ENCODE measurements around the gene RHBDD1. TPM values are rescaled to one million over a fixed set of nuclear protein-coding genes. Genes with fewer than 3 reads are reported as not detected.

The RHBDD1 gene
- total RNA-seq, 1 donor from 2014 or later = 34.9 TPM

DNA sequence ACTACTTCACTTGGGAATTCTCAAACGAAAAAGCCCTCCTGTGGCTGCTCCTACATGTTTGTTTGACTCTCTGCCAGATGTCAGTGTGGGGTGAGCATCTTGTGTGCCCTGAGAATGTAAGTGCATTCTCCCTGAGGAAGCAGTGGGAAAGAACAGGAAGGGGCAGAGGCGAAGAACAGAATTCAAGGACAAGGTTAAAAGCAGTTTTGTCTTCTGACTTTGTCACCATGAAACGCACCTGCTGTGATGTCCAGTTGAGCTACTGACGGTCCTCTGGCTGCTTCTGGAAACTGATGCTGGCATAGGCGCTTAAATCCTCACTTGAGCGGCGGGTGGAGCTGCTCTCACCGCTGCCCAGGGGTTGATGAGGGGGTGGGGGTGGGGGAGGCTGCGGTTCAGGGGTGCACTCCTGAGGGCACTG, 41.1 kb upstream of the RHBDD1 start:
- DNase-seq (ENCODE audit: extremely low spot score, unreplicated experiment) = no peak
- peak overlapping the region; percentile 85 for H3K4me3 Mint-ChIP-seq
- no peaks in the 10 kb centered on the region for H3K27me3 Mint-ChIP-seq
- H3K27ac Mint-ChIP-seq = peak overlapping the region; percentile 61
- peaks cover 23% of the 10 kb centered on the region for H3K36me3 Mint-ChIP-seq
- TF ChIP-seq, protein P1, sequence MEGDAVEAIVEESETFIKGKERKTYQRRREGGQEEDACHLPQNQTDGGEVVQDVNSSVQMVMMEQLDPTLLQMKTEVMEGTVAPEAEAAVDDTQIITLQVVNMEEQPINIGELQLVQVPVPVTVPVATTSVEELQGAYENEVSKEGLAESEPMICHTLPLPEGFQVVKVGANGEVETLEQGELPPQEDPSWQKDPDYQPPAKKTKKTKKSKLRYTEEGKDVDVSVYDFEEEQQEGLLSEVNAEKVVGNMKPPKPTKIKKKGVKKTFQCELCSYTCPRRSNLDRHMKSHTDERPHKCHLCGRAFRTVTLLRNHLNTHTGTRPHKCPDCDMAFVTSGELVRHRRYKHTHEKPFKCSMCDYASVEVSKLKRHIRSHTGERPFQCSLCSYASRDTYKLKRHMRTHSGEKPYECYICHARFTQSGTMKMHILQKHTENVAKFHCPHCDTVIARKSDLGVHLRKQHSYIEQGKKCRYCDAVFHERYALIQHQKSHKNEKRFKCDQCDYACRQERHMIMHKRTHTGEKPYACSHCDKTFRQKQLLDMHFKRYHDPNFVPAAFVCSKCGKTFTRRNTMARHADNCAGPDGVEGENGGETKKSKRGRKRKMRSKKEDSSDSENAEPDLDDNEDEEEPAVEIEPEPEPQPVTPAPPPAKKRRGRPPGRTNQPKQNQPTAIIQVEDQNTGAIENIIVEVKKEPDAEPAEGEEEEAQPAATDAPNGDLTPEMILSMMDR (conservative IDR thresholded peaks at IDR 0.05) = no peak
- H3K4me1 Mint-ChIP-seq (ENCODE audit: unreplicated experiment) = peaks cover 42% of the 10 kb centered on the region
- H3K9me3 Mint-ChIP-seq = no peaks in the 10 kb centered on the region

DNA sequence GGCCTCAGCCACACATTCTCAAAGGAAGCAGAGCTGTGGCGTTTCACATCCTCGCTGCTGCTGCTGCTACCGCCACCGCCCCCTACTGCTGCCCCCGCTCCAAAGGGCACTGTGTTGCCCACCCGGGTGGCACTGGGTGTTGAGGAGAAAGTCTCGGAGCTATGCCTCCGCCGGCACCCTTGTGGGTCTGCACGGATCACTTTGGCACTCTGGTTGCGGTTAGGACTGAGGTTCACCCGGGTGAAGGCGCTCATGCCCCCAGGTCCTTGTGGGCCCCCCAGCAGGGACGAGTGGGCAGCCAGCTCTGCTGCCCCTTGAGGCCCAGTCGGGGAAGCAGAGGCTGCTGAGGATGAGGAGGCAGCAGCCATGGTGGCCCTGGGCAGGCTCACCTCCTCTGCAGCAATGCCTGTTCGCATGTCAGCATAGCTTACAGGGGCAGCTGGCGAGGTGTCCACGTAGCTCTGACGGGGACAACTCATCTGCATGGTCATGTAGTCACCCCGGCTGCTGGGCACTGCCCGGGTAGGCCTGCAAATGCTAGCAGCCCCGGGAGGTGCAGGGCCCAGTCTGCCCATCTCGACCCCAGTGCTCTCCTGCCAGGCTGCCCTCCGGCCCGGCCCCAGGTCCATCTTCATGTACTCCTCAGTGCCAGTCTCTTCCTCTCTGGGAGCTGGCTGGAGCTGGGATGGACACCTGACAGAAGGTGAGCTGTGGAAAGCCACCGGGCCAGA, 40.4 kb upstream of the RHBDD1 start:
- peaks cover 38% of the 10 kb centered on the region for H3K4me1 Mint-ChIP-seq (ENCODE audit: unreplicated experiment)
- no peaks in the 10 kb centered on the region for H3K9me3 Mint-ChIP-seq
- no peak overlapping the region for H3K27ac Mint-ChIP-seq
- H3K27me3 Mint-ChIP-seq = no peaks in the 10 kb centered on the region
- DNase-seq (ENCODE audit: extremely low spot score, unreplicated experiment) = no peak
- peak overlapping the region; percentile 85 for H3K4me3 Mint-ChIP-seq
- TF ChIP-seq, protein P1 (conservative IDR thresholded peaks at IDR 0.05) = no peak
- H3K36me3 Mint-ChIP-seq = peaks cover 23% of the 10 kb centered on the region

DNA sequence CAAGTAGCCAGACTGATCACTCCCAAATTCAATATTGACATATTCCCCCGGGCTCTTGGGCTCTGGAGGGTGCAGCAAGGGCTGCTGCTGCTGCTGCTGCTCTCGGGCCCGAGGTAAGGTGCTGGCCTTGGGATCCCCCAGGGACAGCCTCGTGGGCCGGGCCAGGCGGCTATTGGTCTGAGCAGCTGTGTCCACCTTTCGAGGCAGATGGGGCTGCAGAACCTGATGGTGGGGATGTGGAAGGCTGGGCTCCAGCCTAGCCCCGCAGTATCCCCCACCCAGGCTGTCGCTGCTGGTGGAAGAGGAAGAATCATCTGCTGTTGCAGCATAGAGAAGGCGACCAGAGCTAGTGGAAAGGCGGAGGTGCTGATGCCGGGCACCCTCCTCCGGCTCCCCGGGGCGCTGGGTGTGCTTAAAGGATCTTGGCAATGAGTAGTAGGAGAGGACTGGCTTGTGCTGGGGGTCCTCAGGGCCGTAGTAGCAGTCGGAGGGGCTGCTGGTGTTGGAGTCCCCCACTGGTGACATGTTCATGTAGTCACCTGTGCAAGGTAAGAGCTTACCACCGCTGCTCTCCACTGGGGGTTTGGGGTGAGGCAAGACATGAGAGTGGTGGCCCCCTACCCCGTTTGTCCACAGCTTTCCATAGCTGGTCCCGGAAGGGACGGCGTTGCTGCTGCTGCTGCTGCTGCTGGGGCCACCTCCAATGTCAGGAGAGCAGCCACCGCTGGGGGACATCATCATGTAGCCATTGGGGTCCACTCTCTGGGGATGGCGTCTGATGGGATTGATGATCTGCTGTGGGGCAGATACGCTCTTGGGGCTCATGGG, 39.6 kb upstream of the RHBDD1 start:
- H3K27me3 Mint-ChIP-seq = no peaks in the 10 kb centered on the region
- H3K27ac Mint-ChIP-seq = peak overlapping the region; percentile 26
- H3K4me3 Mint-ChIP-seq = peak overlapping the region; percentile 85
- TF ChIP-seq, protein P1 (conservative IDR thresholded peaks at IDR 0.05) = no peak
- H3K4me1 Mint-ChIP-seq (ENCODE audit: unreplicated experiment) = peaks cover 37% of the 10 kb centered on the region
- no peak for DNase-seq (ENCODE audit: extremely low spot score, unreplicated experiment)
- no peaks in the 10 kb centered on the region for H3K9me3 Mint-ChIP-seq
- peaks cover 23% of the 10 kb centered on the region for H3K36me3 Mint-ChIP-seq

DNA sequence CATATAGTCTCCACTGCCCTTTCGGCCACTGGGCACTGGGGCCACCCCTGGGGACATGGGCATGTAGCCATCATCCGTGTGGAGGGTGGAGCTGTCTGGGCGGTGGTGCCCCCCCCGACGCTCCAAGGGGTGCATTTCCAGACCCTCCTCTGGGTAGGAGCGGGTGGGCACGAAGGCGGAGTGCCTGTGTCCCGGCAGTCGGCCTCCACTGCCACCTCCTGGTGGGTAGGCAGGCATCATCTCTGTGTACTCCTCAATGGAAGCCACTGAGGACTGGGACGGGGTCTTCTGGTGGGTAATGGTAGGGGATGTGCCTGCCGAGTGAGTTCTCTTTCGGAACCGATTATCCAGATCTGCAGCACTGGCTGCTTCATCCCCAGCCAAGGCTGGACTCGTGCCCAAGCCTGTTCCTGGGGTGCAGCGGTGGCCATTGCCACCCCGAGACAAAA, 39.0 kb upstream of the RHBDD1 start:
- Mint-ChIP-seq H3K4me1 (ENCODE audit: unreplicated experiment) (peaks cover 41% of the 10 kb centered on the region), H3K4me3 (peak overlapping the region; percentile 85), H3K36me3 (peaks cover 23% of the 10 kb centered on the region), H3K27me3 (peaks cover 3% of the 10 kb centered on the region), H3K9me3 (no peaks in the 10 kb centered on the region), H3K27ac (no peak overlapping the region)
- TF ChIP-seq, protein P1 (conservative IDR thresholded peaks at IDR 0.05) = peak; percentile 53
- DNase-seq (ENCODE audit: extremely low spot score, unreplicated experiment) = no peak

DNA sequence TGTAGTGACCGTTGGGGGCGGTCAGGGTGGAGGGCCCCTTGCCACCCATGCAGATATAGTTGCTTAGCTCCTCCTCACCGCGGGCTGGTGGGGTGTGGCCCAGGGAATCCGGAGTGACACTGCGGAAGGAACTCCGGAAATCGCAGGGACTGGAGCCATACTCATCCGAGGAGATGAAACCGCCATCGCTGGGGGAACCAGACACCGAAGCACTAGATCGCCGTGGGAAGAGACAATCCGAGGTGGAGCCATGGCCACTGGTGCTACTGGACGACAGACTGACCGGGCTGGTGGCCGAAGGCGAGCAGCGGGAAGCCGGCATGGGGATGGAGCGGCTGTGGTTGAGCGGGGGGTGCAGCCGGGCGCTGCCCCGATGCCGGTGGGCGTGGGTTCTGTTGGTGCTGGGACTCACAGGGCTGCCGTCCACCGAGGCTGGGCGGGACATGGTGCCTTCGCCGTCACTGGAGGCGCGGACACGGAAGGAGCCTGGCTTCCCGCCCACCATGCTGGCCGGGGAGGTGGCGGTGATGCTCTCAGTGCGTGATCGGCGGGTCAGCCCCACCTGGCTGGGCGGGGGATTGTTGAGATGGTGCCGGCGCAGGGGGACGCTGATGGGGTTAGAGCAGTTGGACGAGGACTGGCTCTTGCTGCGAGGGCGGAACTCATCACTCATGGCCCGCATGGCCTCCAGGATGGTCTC, 38.4 kb upstream of the RHBDD1 start:
- TF ChIP-seq, protein P1 (conservative IDR thresholded peaks at IDR 0.05) = no peak
- Mint-ChIP-seq H3K27me3 (peaks cover 3% of the 10 kb centered on the region), H3K4me1 (ENCODE audit: unreplicated experiment) (peaks cover 39% of the 10 kb centered on the region), H3K4me3 (peak overlapping the region; percentile 88), H3K27ac (no peak overlapping the region), H3K9me3 (no peaks in the 10 kb centered on the region), H3K36me3 (peaks cover 23% of the 10 kb centered on the region)
- DNase-seq (ENCODE audit: extremely low spot score, unreplicated experiment) = peak; percentile 66
